Stimulated activated naive CD8-positive, alpha-beta T cell treated with anti-CD3 and anti-CD28 coated beads, Interleukin-15, amount 100 ng/mL, for 72 hours (primary cell): ENCODE data around the gene HAUS6.
"Not testable (repeated sequence)": the region's sequence is repeated elsewhere in the genome, so short reads cannot be mapped to it uniquely, and the experiment has no call there.

Source experiments
- ATAC-seq: fragments of 150-1000 bp; cut with Tn5 transposase; 2 replicates; pipeline ENCODE4 v1.10.0; 2021; ENCODE audit warnings: mild to moderate bottlenecking, moderate library complexity
- DNase-seq, 2 donors: peaks; one replicate each; pipeline ENCODE4 v3.0.0; 2021 to 2022
- H3K27ac Mint-ChIP-seq, 2 donors: one replicate each; pipeline ENCODE4 v1.8.0; 2022; ENCODE audit warnings: mild to moderate bottlenecking in 2 of 2, mixed read lengths in 2 of 2, moderate library complexity in 2 of 2
- H3K27me3 Mint-ChIP-seq: one replicate; pipeline ENCODE4 v1.8.0; 2022; ENCODE audit warnings: mixed read lengths
- H3K4me1 Mint-ChIP-seq: one replicate; pipeline ENCODE4 v1.8.0; 2022; ENCODE audit warnings: mild to moderate bottlenecking, mixed read lengths
- H3K4me3 Mint-ChIP-seq, 2 donors: one replicate each; pipeline ENCODE4 v1.8.0; 2022; ENCODE audit warnings: mild to moderate bottlenecking in 2 of 2, mixed read lengths in 2 of 2, moderate library complexity in 1 of 2
- H3K9me3 Mint-ChIP-seq, 2 donors: one replicate each; pipeline ENCODE4 v1.8.0; 2022; ENCODE audit warnings: mixed read lengths in 2 of 2

HAUS6 gene

GRCh38 chr9:19097431-19097830 is 5.3 kb downstream of the HAUS6 start:
- Mint-ChIP-seq H3K4me3 (peak overlapping the region; percentile 46 to 57), H3K4me1 (peaks cover 50% of the 10 kb centered on the region)
- not testable (repeated sequence) for ATAC-seq, DNase-seq, H3K27ac Mint-ChIP-seq, H3K9me3 Mint-ChIP-seq, H3K27me3 Mint-ChIP-seq

GRCh38 chr9:19087106-19088000 is 15.4 kb downstream of the HAUS6 start:
- Mint-ChIP-seq H3K27ac (no peak overlapping the region), H3K4me1 (no peaks in the 10 kb centered on the region), H3K4me3 (no peak overlapping the region), H3K9me3 (no peaks in the 10 kb centered on the region), H3K27me3 (no peaks in the 10 kb centered on the region)
- ATAC-seq (no peak), DNase-seq (no peak)

DNA sequence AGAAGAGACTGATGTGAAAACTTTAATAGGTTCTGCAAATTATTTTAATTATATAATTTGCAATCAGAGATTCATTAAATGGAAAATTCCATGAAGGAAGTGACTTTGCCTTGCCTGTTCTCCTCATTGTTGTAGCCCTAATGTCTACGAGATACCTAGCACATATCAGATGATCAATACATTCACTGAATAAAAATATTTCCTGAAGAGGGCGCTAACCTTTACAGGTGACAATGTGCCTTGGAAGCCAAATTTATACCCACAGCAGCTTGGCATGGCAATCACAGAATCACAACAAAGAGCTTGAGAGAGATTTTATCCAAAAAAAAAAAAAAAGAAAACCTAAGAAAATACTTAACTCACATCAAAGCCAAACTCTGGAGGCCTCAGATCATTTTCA is 17.4 kb downstream of the HAUS6 start:
- peak; percentile 60 for ATAC-seq
- no peaks in the 10 kb centered on the region for H3K9me3 Mint-ChIP-seq
- H3K4me1 Mint-ChIP-seq, result no peaks in the 10 kb centered on the region
- H3K4me3 Mint-ChIP-seq, result no peak overlapping the region
- no peak for DNase-seq
- H3K27me3 Mint-ChIP-seq, result no peaks in the 10 kb centered on the region
- H3K27ac Mint-ChIP-seq, result no peak overlapping the region

- Mint-ChIP-seq H3K9me3 (no peaks in the 10 kb centered on the region), H3K4me3 (no peak overlapping the region), H3K27me3 (no peaks in the 10 kb centered on the region), H3K4me1 (peaks cover 6% of the 10 kb centered on the region), H3K27ac (no peak overlapping the region)
- no peak for ATAC-seq
- no peak for DNase-seq
Measured at GRCh38 chr9:19074836-19075235, 27.9 kb downstream of the HAUS6 start.

GRCh38 chr9:19074229-19074628 is 28.5 kb downstream of the HAUS6 start:
- Mint-ChIP-seq H3K4me3 (no peak overlapping the region), H3K9me3 (no peaks in the 10 kb centered on the region), H3K27me3 (no peaks in the 10 kb centered on the region), H3K27ac (no peak overlapping the region), H3K4me1 (peaks cover 6% of the 10 kb centered on the region)
- ATAC-seq (no peak), DNase-seq (no peak)

DNA sequence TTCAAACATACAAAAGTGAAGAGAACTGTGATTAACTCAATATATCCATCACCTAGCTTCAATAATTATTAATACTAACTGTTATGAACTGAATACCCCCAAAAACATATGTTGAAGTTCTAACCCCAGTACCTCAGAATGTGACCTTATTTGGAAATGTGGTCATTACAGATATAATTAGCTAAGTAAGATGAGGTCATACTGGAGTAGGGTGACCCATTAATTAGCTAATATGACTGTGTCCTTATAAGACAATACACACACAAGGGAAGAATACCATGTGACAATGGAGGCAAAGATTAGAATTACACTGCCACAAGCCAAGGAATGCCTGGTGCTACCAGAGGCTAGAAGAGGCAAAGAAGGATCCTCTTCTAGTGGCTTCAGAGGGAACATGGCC is 45.7 kb downstream of the HAUS6 start:
- peak; percentile 39 for ATAC-seq
- H3K4me1 Mint-ChIP-seq, result peaks cover 9% of the 10 kb centered on the region
- no peaks in the 10 kb centered on the region for H3K9me3 Mint-ChIP-seq
- no peaks in the 10 kb centered on the region for H3K27me3 Mint-ChIP-seq
- no peak overlapping the region for H3K4me3 Mint-ChIP-seq
- no peak for DNase-seq
- H3K27ac Mint-ChIP-seq, result no peak overlapping the region

DNA sequence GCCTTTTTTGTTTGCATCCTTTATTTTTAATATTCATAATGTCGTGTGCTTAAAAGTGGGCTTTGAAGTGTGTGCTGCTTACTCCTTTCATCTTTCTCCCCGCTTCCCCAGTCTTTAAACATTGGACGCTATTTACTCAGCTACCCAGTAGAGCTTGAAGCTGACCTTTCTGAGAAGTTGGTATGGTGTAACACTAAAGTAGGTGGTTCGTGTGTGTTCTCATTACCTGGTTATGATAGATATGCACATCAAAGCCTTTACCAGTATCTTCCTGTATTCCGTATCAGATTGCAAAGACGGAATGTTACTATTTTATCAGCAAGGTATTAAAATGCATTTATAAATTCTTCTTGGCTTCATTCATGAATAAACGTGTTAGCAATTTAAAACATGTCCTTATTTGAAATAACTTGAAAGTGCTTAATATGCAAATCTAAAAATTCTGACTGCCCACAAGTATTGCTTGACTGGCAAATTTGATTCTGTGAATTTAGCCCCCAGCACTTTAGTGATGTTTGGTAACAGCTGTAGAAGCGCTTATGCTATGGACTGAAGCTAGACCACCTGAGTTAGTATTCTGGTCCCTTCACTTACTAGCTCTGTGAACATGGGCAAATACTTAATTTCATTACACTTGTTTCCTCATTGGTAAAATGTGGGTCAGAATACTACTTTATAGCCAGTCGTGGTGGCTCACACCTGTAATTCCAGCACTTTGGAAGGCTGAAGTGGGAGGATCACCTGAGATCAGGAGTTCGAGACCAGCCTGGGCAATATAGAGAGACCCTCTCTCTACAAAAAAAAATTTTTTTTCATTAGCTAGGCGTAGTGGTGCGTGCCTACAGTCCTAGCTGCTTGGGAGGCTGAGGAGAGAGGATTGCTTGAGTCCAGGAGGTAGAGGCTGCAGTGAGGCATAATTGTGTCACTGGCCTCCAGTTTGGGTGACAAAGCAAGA is 51.8 kb downstream of the HAUS6 start:
- H3K27me3 Mint-ChIP-seq, result no peaks in the 10 kb centered on the region
- no peak for ATAC-seq
- peak overlapping the region; percentile 95 to 97 for H3K27ac Mint-ChIP-seq
- H3K4me3 Mint-ChIP-seq, result peak overlapping the region; percentile 87 to 95
- H3K4me1 Mint-ChIP-seq, result peaks cover 34% of the 10 kb centered on the region
- no peaks in the 10 kb centered on the region for H3K9me3 Mint-ChIP-seq
- no peak for DNase-seq

DNA sequence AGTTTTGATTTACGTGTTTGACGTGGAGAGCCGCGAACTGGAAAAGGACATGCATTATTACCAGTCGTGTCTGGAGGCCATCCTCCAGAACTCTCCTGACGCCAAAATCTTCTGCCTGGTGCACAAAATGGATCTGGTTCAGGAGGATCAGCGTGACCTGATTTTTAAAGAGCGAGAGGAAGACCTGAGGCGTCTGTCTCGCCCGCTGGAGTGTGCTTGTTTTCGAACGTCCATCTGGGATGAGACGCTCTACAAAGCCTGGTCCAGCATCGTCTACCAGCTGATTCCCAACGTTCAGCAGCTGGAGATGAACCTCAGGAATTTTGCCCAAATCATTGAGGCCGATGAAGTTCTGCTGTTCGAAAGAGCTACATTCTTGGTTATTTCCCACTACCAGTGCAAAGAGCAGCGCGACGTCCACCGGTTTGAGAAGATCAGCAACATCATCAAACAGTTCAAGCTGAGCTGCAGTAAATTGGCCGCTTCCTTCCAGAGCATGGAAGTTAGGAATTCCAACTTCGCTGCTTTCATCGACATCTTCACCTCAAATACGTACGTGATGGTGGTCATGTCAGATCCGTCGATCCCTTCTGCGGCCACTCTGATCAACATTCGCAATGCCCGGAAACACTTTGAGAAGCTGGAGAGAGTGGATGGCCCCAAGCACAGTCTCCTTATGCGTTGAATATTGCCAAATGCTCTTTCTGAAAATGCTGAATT is 52.6 kb downstream of the HAUS6 start:
- no peaks in the 10 kb centered on the region for H3K9me3 Mint-ChIP-seq
- ATAC-seq, result no peak
- peak overlapping the region; percentile 95 to 97 for H3K27ac Mint-ChIP-seq
- H3K4me1 Mint-ChIP-seq, result peaks cover 34% of the 10 kb centered on the region
- peak; percentile 15 to 17 for DNase-seq
- H3K27me3 Mint-ChIP-seq, result no peaks in the 10 kb centered on the region
- H3K4me3 Mint-ChIP-seq, result peak overlapping the region; percentile 87 to 95

- peak; percentile 92 for ATAC-seq
- H3K4me1 Mint-ChIP-seq, result peaks cover 34% of the 10 kb centered on the region
Measured at GRCh38 chr9:19048966-19049916, 53.5 kb downstream of the HAUS6 start, which contains the start of gene RRAGA. TSS of gene RRAGA (plus strand) at chr9:19049427. CDS start at chr9:19049660, 233 bp downstream.

DNA sequence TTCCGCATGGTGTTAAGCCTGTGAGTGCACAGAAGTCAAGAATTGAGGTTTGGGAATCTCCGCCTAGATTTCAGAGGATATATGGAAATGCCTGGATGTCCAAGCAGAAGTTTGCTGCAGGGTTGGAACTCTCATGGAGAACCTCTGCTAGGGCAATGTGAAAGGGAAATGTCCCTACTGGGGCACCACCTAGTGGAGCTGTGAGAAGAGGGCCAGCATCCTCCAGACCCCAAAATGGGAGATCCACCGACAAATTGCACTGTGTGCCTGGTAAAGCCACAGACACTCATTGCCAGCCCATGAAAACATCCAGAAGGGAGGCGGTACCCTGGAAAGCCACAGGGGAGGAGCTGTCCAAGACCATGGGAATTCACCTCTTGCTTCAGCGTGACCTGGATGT is 66.1 kb downstream of the HAUS6 start:
- no peak for ATAC-seq
- Mint-ChIP-seq H3K27me3 (no peaks in the 10 kb centered on the region), H3K4me3 (no peak overlapping the region), H3K4me1 (no peaks in the 10 kb centered on the region), H3K9me3 (no peaks in the 10 kb centered on the region), H3K27ac (no peak overlapping the region)
- no peak for DNase-seq

More at GRCh38 chr9:19048966-19049916, 53.5 kb downstream of the HAUS6 start, which contains the start of gene RRAGA:
- H3K27ac Mint-ChIP-seq, result peak within 1 kb of the TSS; percentile 97
- peak; percentile 96 for DNase-seq
- H3K27me3 Mint-ChIP-seq, result no peaks in the 10 kb centered on the region
- peak within 1 kb of the TSS; percentile 87 to 95 for H3K4me3 Mint-ChIP-seq
- no peaks in the 10 kb centered on the region for H3K9me3 Mint-ChIP-seq

GRCh38 chr9:19033015-19033414 is 69.7 kb downstream of the HAUS6 start, which contains the start of gene SAXO1:
TSS of gene SAXO1 (minus strand) at chr9:19033209. CDS start at chr9:19032908, 301 bp downstream.
- H3K27me3 Mint-ChIP-seq, result peaks cover 7% of the 10 kb centered on the region
- no peak within 1 kb of the TSS for H3K4me3 Mint-ChIP-seq
- no peaks in the 10 kb centered on the region for H3K4me1 Mint-ChIP-seq
- ATAC-seq (peak; percentile 31), DNase-seq (no peak)
- H3K27ac Mint-ChIP-seq, result no peak within 1 kb of the TSS
- H3K9me3 Mint-ChIP-seq, result no peaks in the 10 kb centered on the region

DNA sequence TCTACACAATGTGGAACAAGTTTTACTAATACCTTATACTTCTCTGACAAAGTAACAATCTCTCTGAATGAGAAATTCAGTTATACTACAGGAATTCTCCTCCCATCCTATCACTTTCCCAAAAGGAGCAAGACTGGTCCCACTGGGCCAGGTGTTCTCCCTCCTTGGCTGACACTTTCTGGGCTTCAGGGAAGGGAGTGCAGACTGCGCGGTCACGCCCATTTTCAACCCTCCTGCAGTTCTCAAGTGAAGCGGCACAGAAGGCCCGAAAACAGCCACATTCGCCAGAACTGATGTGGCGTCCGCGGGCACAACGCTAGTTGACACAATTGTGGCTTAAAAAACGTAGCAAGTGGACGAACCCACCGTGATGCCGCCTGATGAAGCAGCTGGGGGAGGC is 70.3 kb downstream of the HAUS6 start:
- Mint-ChIP-seq H3K4me3 (no peak overlapping the region), H3K4me1 (no peaks in the 10 kb centered on the region), H3K27me3 (peaks cover 7% of the 10 kb centered on the region), H3K27ac (no peak overlapping the region), H3K9me3 (no peaks in the 10 kb centered on the region)
- no peak for ATAC-seq
- no peak for DNase-seq

- DNase-seq (no peak), ATAC-seq (peak; percentile 45)
- H3K4me3 Mint-ChIP-seq, result no peak overlapping the region
- peaks cover 12% of the 10 kb centered on the region for H3K4me1 Mint-ChIP-seq
- no peak overlapping the region for H3K27ac Mint-ChIP-seq
- H3K27me3 Mint-ChIP-seq, result peaks cover 7% of the 10 kb centered on the region
- H3K9me3 Mint-ChIP-seq, result no peaks in the 10 kb centered on the region
Measured at GRCh38 chr9:19030899-19031298, 71.8 kb downstream of the HAUS6 start.

GRCh38 chr9:19028835-19029451 is 73.8 kb downstream of the HAUS6 start:
- H3K27ac Mint-ChIP-seq, result no peak overlapping the region
- H3K4me3 Mint-ChIP-seq, result no peak overlapping the region
- peak; percentile 47 for ATAC-seq
- no peaks in the 10 kb centered on the region for H3K9me3 Mint-ChIP-seq
- H3K4me1 Mint-ChIP-seq, result peaks cover 12% of the 10 kb centered on the region
- DNase-seq, result peak; percentile 15 to 26
- H3K27me3 Mint-ChIP-seq, result peaks cover 7% of the 10 kb centered on the region
